Astrocyte of the spinal cord (primary cell): ENCODE results near the gene NR4A3.

Experiments used
- DNase-seq: peaks from one replicate; pipeline ENCODE4 v3.0.0; 2011; ENCODE audit warnings: low read depth, low spot score
- H3K4me3 ChIP-seq: 2 replicates; pipeline ENCODE4 v1.5.1; 2011; ENCODE audit warnings: low read depth, mild to moderate bottlenecking, low read length, moderate library complexity
- CTCF ChIP-seq: IDR thresholded peaks from 2 replicates; pipeline ENCODE4 v1.5.1; 2012; ENCODE audit warnings: low read depth, mild to moderate bottlenecking, low read length, inconsistent platforms
- in situ Hi-C: cut with HindIII; loops from 2 replicates; pipeline ENCODE4 v1.10.0; 2017; ENCODE audit warnings: low sequenced_read_pairs

Gene NR4A3

GRCh38 chr9:99819123-99819855, 2.4 kb upstream of the NR4A3 start:
- H3K4me3 ChIP-seq = peak overlapping the region; percentile 82
- in situ Hi-C loops = no loop called here
- peak; percentile 90 for DNase-seq
- no peak for TF ChIP-seq CTCF

- DNase-seq = peak; percentile 96
- TF ChIP-seq CTCF = no peak
- in situ Hi-C loops = no loop called here
- H3K4me3 ChIP-seq = peak overlapping the region; percentile 82
Measured at GRCh38 chr9:99819856-99820684, 1.6 kb upstream of the NR4A3 start.

GRCh38 chr9:99820685-99821395, 845 bp upstream of the NR4A3 start:
- peak; percentile 76 for DNase-seq
- no peak for TF ChIP-seq CTCF
- peak overlapping the region; percentile 82 for H3K4me3 ChIP-seq
- in situ Hi-C loops = no loop called here

GRCh38 chr9:99822109-99822805, 572 bp downstream of the NR4A3 start:
- peak; percentile 66 for DNase-seq
- H3K4me3 ChIP-seq = peak overlapping the region; percentile 82
- no peak for TF ChIP-seq CTCF
- in situ Hi-C loops = no loop called here

GRCh38 chr9:99822806-99823591, 1.3 kb downstream of the NR4A3 start:
- H3K4me3 ChIP-seq = peak overlapping the region; percentile 82
- DNase-seq = peak; percentile 56
- TF ChIP-seq CTCF = no peak
- in situ Hi-C loops = no loop called here
